B cell (primary cell): Measurements from ENCODE around the gene EFCAB10. TPM values are rescaled to one million over a fixed set of nuclear protein-coding genes. Genes with fewer than 3 reads are reported as not detected.

Source experiments
- ATAC-seq: fragments of 200-7000 bp; cut with Tn5 transposase; one replicate; pipeline ENCODE4 v1.10.0; 2021; ENCODE audit warnings: low read depth, mild to moderate bottlenecking, moderate number of reproducible peaks, moderate library complexity
- CTCF ChIA-PET: fragments of 350-600 bp; sonication (Branson Sonifier 250); formaldehyde crosslinking; loops from one replicate; lab custom pipeline; 2021; ENCODE audit warnings: antibody characterized with exemption, inconsistent platforms; lab: Charles Lee
- POLR2A ChIA-PET: fragments of 350-600 bp; sonication (Branson Sonifier 250); formaldehyde crosslinking; loops from one replicate; lab custom pipeline; 2021; ENCODE audit warnings: antibody characterized with exemption; lab: Charles Lee
- DNase-seq: peaks from one replicate; pipeline ENCODE4 v3.0.0; 2013
- H2AFZ ChIP-seq: 2 replicates; pipeline ENCODE4 v1.6.1; 2012; ENCODE audit warnings: mild to moderate bottlenecking, low read depth, low read length; ENCODE audit not compliant: insufficient read depth, poor library complexity, severe bottlenecking
- H3K27ac ChIP-seq, 2 donors: 1 replicate in 1 of 2; 2 replicates in 1 of 2; pipeline ENCODE4 v1.5.1; 2012 to 2013; ENCODE audit warnings: low read length in 2 of 2, mild to moderate bottlenecking in 2 of 2, moderate library complexity in 1 of 2
- H3K27me3 ChIP-seq, 4 experiments: fragments of 200-600 bp in 1 of 4; sonication (generic) in 1 of 4; replicated peaks in 1 of 4; 1 replicate in 2 of 4; 2 replicates in 2 of 4; pipeline versions ENCODE4 v1.6.1 to v1.7.0; 2013 to 2016; ENCODE audit warnings: low read length in 3 of 4, mild to moderate bottlenecking in 2 of 4, mixed read lengths in 1 of 4, moderate library complexity in 1 of 4; ENCODE audit not compliant: insufficient read depth in 4 of 4, control insufficient read depth in 3 of 4; ENCODE audit errors: control extremely low read depth in 1 of 4
- H3K36me3 ChIP-seq, 2 experiments: replicated peaks in 1 of 2; 1 replicate in 1 of 2; 2 replicates in 1 of 2; pipeline versions ENCODE4 v1.6.1 to v1.7.1; 2013; ENCODE audit warnings: low read length in 1 of 2; ENCODE audit not compliant: insufficient read depth in 2 of 2, control insufficient read depth in 1 of 2; ENCODE audit errors: control extremely low read depth in 1 of 2, extremely low read depth in 1 of 2
- H3K4me1 ChIP-seq, 2 donors: fragments of 200-600 bp in 1 of 2; sonication (generic) in 1 of 2; 1 replicate in 1 of 2; 2 replicates in 1 of 2; pipeline versions ENCODE4 v1.5.1 to v1.6.1; 2013 to 2017; ENCODE audit warnings: low read length in 2 of 2; ENCODE audit not compliant: control insufficient read depth in 2 of 2, insufficient read depth in 2 of 2
- H3K4me2 ChIP-seq: replicated peaks from 2 replicates; pipeline ENCODE3; 2012; ENCODE audit warnings: mild to moderate bottlenecking, low read depth, low read length; ENCODE audit not compliant: poor library complexity, severe bottlenecking
- H3K4me3 ChIP-seq, 5 experiments: fragments of 200-600 bp in 1 of 5; sonication (generic) in 1 of 5; 1 replicate in 3 of 5; 2 replicates in 2 of 5; pipeline versions ENCODE4 v1.5.1 to v1.7.0; 2011 to 2016; ENCODE audit warnings: low read length in 4 of 5, mild to moderate bottlenecking in 4 of 5, low read depth in 2 of 5, control low read depth in 1 of 5, moderate library complexity in 1 of 5; ENCODE audit not compliant: insufficient read depth in 1 of 5; ENCODE audit errors: control extremely low read depth in 1 of 5, extremely low read depth in 1 of 5
- H3K79me2 ChIP-seq: fragments of 200-600 bp; sonication (generic); one replicate; pipeline ENCODE4 v1.6.0; 2016; ENCODE audit warnings: low read length; ENCODE audit not compliant: control insufficient read depth, insufficient read depth
- H3K9ac ChIP-seq: fragments of 200-600 bp; sonication (generic); 2 replicates; pipeline ENCODE4 v1.6.1; 2017; ENCODE audit warnings: mild to moderate bottlenecking, low read length, moderate library complexity
- H3K9me3 ChIP-seq, 3 donors: one replicate each; pipeline versions ENCODE4 v1.6.1 to v1.7.1; 2013; ENCODE audit warnings: low read length in 2 of 3; ENCODE audit not compliant: control insufficient read depth in 2 of 3, insufficient read depth in 1 of 3; ENCODE audit errors: control extremely low read depth in 1 of 3
- H4K20me1 ChIP-seq: 2 replicates; pipeline ENCODE4 v1.6.0; 2012; ENCODE audit warnings: mild to moderate bottlenecking, low read length; ENCODE audit not compliant: insufficient read depth, control insufficient read depth, poor library complexity, severe bottlenecking
- H3K27ac Mint-ChIP-seq: one replicate; pipeline ENCODE4 v1.8.0; 2021; ENCODE audit warnings: mixed read lengths
- H3K27me3 Mint-ChIP-seq: one replicate; pipeline ENCODE4 v1.8.0; 2021; ENCODE audit warnings: mixed read lengths
- H3K4me1 Mint-ChIP-seq: one replicate; pipeline ENCODE4 v1.8.0; 2021; ENCODE audit warnings: mixed read lengths
- H3K4me3 Mint-ChIP-seq: one replicate; pipeline ENCODE4 v1.8.0; 2021; ENCODE audit warnings: mixed read lengths
- H3K9me3 Mint-ChIP-seq: one replicate; pipeline ENCODE4 v1.8.0; 2022; ENCODE audit warnings: mixed read lengths; ENCODE audit not compliant: insufficient read depth
- CTCF ChIP-seq: fragments of 200-600 bp; IDR thresholded peaks from one replicate; pipeline ENCODE4 v1.8.0; 2022; ENCODE audit warnings: antibody characterized with exemption, mild to moderate bottlenecking
- EZH2 ChIP-seq: IDR thresholded peaks from 2 replicates; pipeline ENCODE4 v1.6.1; 2012; ENCODE audit warnings: borderline replicate concordance, low read depth, mild to moderate bottlenecking, moderate library complexity, low read length; ENCODE audit not compliant: insufficient read depth, poor library complexity, severe bottlenecking
- WGBS: methylation state at CpG from one replicate; pipeline ENCODE4 v1.1.5; 2013; ENCODE audit warnings: missing lambda C conversion rate; ENCODE audit not compliant: insufficient coverage; 5-methylcytosine and 5-hydroxymethylcytosine counted together
- intact Hi-C: fragments of 100-400 bp; cut with micrococcal nuclease; formaldehyde crosslinking; loops from one replicate; pipeline ENCODE4 v1.10.0; 2022
- polyA minus RNA-seq: library from RNA; depleted of rRNA, polyadenylated mRNA; stranded (reverse); fragments of >200 nt; gene quantifications from 2 replicates; pipeline ENCODE4 v1.2.3, GENCODE V29; 2012
- polyA plus RNA-seq: library from polyadenylated mRNA; depleted of rRNA; stranded (reverse); fragments of >200 nt; gene quantifications from 2 replicates; pipeline ENCODE4 v1.2.3, GENCODE V29; 2012
- total RNA-seq, 2 donors: library from RNA; stranded (reverse); fragments of 120-200 nt in 1 of 2; gene quantifications; 1 replicate in 1 of 2; 2 replicates in 1 of 2; pipeline versions ENCODE4 v1.2.3 to v1.2.4, GENCODE V29; 2013 to 2022

EFCAB10 gene, protein sequence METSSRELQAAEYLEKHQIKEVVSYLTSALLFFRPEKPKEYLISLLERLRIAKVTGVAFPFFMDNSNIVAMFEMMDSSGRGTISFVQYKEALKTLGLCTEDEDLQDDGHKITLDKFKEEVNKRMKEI
- total RNA-seq (not detected in 2 replicates), polyA plus RNA-seq (not detected in 2 replicates), polyA minus RNA-seq (0.86 TPM in 1 of 2 replicates, not detected in the other)
- total RNA-seq (2013) = not detected

- Mint-ChIP-seq H3K4me1 (peaks cover 6% of the 10 kb centered on the region), H3K4me3 (peak within 1 kb of the TSS; percentile 82), H3K27ac (peak within 1 kb of the TSS; percentile 51), H3K9me3 (no peaks in the 10 kb centered on the region), H3K27me3 (peaks cover 13% of the 10 kb centered on the region)
- H3K4me1 ChIP-seq = peaks cover 6 to 8% of the 10 kb centered on the region in 2 donors
- peak within 1 kb of the TSS; percentile 68 for H2AFZ ChIP-seq
- intact Hi-C loops = no loop called here
- peak within 1 kb of the TSS; percentile 66 for H3K4me2 ChIP-seq
- H3K79me2 ChIP-seq = no peaks in the 10 kb centered on the region
- H3K9ac ChIP-seq = peak within 1 kb of the TSS; percentile 55
- 20% methylated on average over 33 of the region's 36 CpGs for WGBS
- TF ChIP-seq CTCF (no peak), EZH2 (no peak)
- DNase-seq (peak; percentile 54), ATAC-seq (peak; percentile 47)
- H3K27me3 ChIP-seq = peaks cover 0 to 9% (median 0%) of the 10 kb centered on the region in 4 experiments
- H3K36me3 ChIP-seq = no peaks in the 10 kb centered on the region
- no peaks in the 10 kb centered on the region for H4K20me1 ChIP-seq
- H3K27ac ChIP-seq = no peak within 1 kb of the TSS
- H3K9me3 ChIP-seq = peaks cover 0 to 19% (median 3%) of the 10 kb centered on the region in 3 donors
- ChIA-PET CTCF (no interaction called here), POLR2A (no interaction called here)
- H3K4me3 ChIP-seq = peak within 1 kb of the TSS in 4 of 5 experiments; percentile 7 to 47 (median 40)
Observed at GRCh38 chr7:105581066-105581811, at the start of gene EFCAB10. Gene EFCAB10, minus strand, starts transcription at chr7:105581493. Its CDS starts 30 bp downstream, at chr7:105581463.

- H3K4me3 Mint-ChIP-seq = no peak overlapping the region
- H3K4me1 ChIP-seq = no peaks in the 10 kb centered on the region
- peaks cover 0 to 6% (median 0%) of the 10 kb centered on the region in 3 donors for H3K9me3 ChIP-seq
- peaks cover 8% of the 10 kb centered on the region for H3K9me3 Mint-ChIP-seq
- no peaks in the 10 kb centered on the region for H3K27me3 Mint-ChIP-seq
- DNase-seq = no peak
- no peaks in the 10 kb centered on the region for H3K27me3 ChIP-seq
- H4K20me1 ChIP-seq = no peaks in the 10 kb centered on the region
- H3K9ac ChIP-seq = no peak overlapping the region
- no peak overlapping the region for H3K27ac Mint-ChIP-seq
- ChIA-PET CTCF (no interaction called here), POLR2A (no interaction called here)
- peaks cover 18 to 66% of the 10 kb centered on the region in 2 experiments for H3K36me3 ChIP-seq
- no peak overlapping the region for H3K27ac ChIP-seq
- H2AFZ ChIP-seq = no peak overlapping the region
- WGBS = no CpG with 5 or more reads among the region's 2 CpGs
- ATAC-seq = no peak
- intact Hi-C loops = no loop called here
- TF ChIP-seq EZH2 (no peak), CTCF (no peak)
- H3K79me2 ChIP-seq = no peaks in the 10 kb centered on the region
- H3K4me3 ChIP-seq = no peak overlapping the region
- H3K4me2 ChIP-seq = no peak overlapping the region
- H3K4me1 Mint-ChIP-seq = no peaks in the 10 kb centered on the region
Observed at GRCh38 chr7:105625986-105626385, 44.7 kb upstream of the EFCAB10 start.
